Lower lobe of right lung (tissue), 2 donors: Measurements from ENCODE around the gene OXNAD1. TPM values are rescaled to one million over a fixed set of nuclear protein-coding genes. Genes with fewer than 3 reads are reported as not detected.

Source experiments
- ATAC-seq, 2 donors: fragments of 200-7000 bp; cut with Tn5 transposase; one replicate each; pipeline ENCODE4 v1.9.1; 2020 to 2022; ENCODE audit warnings: mild to moderate bottlenecking in 2 of 2, moderate library complexity in 2 of 2
- DNase-seq: peaks from one replicate; pipeline ENCODE4 v3.0.0-alpha.2; 2020
- H3K27ac ChIP-seq: fragments of 200-600 bp; one replicate; pipeline ENCODE4 v1.8.0; 2022
- H3K27me3 ChIP-seq: fragments of 200-600 bp; one replicate; pipeline ENCODE4 v1.8.0; 2022; ENCODE audit warnings: low read depth
- H3K36me3 ChIP-seq: fragments of 200-600 bp; one replicate; pipeline ENCODE4 v1.8.0; 2022; ENCODE audit warnings: mild to moderate bottlenecking
- H3K4me1 ChIP-seq: fragments of 200-600 bp; one replicate; pipeline ENCODE4 v1.8.0; 2022
- H3K4me3 ChIP-seq: fragments of 200-600 bp; one replicate; pipeline ENCODE4 v1.8.0; 2022; ENCODE audit warnings: mild to moderate bottlenecking
- H3K9me3 ChIP-seq: fragments of 200-600 bp; one replicate; pipeline ENCODE4 v1.8.0; 2022
- intact Hi-C: fragments of 100-400 bp; cut with DNase I; formaldehyde crosslinking; loops from one replicate; pipeline ENCODE4 v1.11.0; 2022
- total RNA-seq: library from RNA; stranded (reverse); fragmentation: NEBNext Ultra II Directional; extraction: Animal tissue kit (Norgen Biotek cat#: 25700); gene quantifications from one replicate; pipeline ENCODE4 v1.2.1, GENCODE V29; 2021
- TF ChIP-seq, protein P1 (sequence below): fragments of 200-600 bp; IDR thresholded peaks from one replicate; pipeline ENCODE4 v1.8.0; 2022; ENCODE audit warnings: antibody characterized with exemption, mild to moderate bottlenecking
- donor health status: DM: no; HTN: yes; CAD: no; lungs with severe emphysema.

The OXNAD1 gene
- total RNA-seq, 1 donor from 2014 or later = 13.1 TPM

DNA sequence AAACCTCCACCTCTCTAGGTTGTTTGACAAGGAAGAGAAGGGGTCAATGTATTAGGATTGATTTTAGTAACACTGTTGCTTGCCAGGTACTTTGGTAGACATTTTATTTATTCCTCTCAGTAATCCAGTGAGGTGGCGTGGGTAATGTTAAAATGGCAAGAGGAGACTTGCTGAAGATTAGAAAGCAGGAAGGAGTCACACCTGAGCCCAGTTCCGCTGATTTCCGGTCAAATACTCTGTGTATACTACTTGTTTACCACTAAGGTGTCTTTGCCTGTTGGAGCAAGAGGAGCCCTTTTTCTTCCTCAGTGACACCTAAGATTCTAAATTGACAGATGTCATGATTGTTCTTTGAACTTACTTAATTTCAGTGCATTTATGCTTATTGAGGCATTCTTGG, 1.7 kb downstream of the OXNAD1 start:
- Histone ChIP-seq H3K27ac (no peak overlapping the region), H3K9me3 (no peaks in the 10 kb centered on the region), H3K4me1 (peaks cover 51% of the 10 kb centered on the region), H3K36me3 (peaks cover 28% of the 10 kb centered on the region), H3K27me3 (no peaks in the 10 kb centered on the region), H3K4me3 (no peak overlapping the region)
- ATAC-seq (no peak), DNase-seq (no peak)
- intact Hi-C loops = loop anchor here (5.0 kb wide), 1 partner anchor 286 kb away; no protein-coding TSS in a partner anchor
- TF ChIP-seq, protein P1, sequence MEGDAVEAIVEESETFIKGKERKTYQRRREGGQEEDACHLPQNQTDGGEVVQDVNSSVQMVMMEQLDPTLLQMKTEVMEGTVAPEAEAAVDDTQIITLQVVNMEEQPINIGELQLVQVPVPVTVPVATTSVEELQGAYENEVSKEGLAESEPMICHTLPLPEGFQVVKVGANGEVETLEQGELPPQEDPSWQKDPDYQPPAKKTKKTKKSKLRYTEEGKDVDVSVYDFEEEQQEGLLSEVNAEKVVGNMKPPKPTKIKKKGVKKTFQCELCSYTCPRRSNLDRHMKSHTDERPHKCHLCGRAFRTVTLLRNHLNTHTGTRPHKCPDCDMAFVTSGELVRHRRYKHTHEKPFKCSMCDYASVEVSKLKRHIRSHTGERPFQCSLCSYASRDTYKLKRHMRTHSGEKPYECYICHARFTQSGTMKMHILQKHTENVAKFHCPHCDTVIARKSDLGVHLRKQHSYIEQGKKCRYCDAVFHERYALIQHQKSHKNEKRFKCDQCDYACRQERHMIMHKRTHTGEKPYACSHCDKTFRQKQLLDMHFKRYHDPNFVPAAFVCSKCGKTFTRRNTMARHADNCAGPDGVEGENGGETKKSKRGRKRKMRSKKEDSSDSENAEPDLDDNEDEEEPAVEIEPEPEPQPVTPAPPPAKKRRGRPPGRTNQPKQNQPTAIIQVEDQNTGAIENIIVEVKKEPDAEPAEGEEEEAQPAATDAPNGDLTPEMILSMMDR = no peak

GRCh38 chr3:16270855-16271254, 5.8 kb downstream of the OXNAD1 start:
- TF ChIP-seq, protein P1 = no peak
- Histone ChIP-seq H3K4me1 (peaks cover 25% of the 10 kb centered on the region), H3K27me3 (no peaks in the 10 kb centered on the region), H3K4me3 (no peak overlapping the region), H3K36me3 (peaks cover 55% of the 10 kb centered on the region), H3K9me3 (no peaks in the 10 kb centered on the region), H3K27ac (no peak overlapping the region)
- ATAC-seq = no peak
- intact Hi-C loops = no loop called here
- no peak for DNase-seq

DNA sequence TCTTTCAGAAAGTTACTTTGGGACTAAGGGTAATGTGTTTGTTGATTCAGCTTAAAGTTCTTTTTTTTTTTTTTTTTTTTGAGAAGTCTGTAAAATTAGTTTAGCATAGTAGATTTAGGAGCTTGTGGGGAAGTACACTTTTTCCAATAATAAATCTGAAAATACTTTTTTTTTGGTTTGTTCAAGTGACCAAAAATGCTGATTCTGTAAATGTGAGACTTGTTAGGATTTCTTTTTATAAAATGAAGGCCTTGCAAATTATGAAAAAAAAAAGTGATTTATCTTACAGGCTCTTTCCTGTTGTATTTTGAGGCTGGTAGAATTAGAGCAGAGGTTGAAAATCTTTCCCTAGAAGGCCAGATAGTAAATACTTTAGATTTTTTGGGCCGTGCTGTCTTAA, 7.6 kb downstream of the OXNAD1 start:
- Histone ChIP-seq H3K36me3 (peaks cover 59% of the 10 kb centered on the region), H3K27ac (no peak overlapping the region), H3K4me3 (no peak overlapping the region), H3K27me3 (no peaks in the 10 kb centered on the region), H3K9me3 (no peaks in the 10 kb centered on the region), H3K4me1 (peaks cover 11% of the 10 kb centered on the region)
- TF ChIP-seq, protein P1 = no peak
- no peak for ATAC-seq
- DNase-seq = no peak
- intact Hi-C loops = no loop called here

DNA sequence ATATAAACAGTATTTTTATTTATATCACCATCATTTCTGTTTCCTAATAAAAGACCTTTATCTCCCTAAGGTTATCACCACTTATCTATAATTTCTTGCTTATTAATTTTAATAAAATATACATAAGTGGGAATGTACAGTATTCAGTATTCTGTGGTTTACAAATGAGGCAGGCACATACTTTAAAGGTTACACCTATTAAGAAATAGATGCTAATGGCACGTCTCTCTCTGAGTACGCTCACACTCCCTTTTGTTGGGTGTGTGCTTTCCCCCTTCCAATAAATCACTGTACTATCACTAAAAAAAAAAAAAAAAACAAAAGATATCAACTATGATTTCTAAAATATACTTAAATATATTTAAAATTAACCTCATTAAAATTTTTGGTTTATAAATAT, 8.9 kb downstream of the OXNAD1 start:
- intact Hi-C loops = no loop called here
- TF ChIP-seq, protein P1 = no peak
- no peak for ATAC-seq
- peaks cover 59% of the 10 kb centered on the region for H3K36me3 ChIP-seq
- no peaks in the 10 kb centered on the region for H3K9me3 ChIP-seq
- DNase-seq = no peak
- no peak overlapping the region for H3K27ac ChIP-seq
- no peaks in the 10 kb centered on the region for H3K27me3 ChIP-seq
- H3K4me1 ChIP-seq = no peaks in the 10 kb centered on the region
- H3K4me3 ChIP-seq = no peak overlapping the region

DNA sequence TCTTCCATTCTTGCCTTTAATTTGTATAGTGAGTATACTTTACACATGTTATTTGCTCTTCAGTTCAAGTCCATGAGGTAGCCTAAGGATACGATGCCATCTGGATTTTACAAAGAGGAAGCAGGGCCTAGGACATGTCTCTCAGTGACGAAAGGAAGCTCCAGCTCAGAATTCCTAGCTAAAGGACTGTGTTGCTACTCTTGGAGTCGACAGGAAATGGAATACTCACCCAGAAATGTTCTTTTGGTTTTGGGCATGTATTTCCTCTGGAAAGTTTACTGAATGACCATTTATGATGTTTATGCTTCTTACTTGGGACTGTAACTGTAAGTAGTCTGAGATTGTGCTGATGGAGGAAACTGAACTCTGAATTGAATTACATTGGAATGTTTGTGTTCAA, 12.5 kb downstream of the OXNAD1 start:
- ATAC-seq (no peak), DNase-seq (no peak)
- no peaks in the 10 kb centered on the region for H3K27me3 ChIP-seq
- no peaks in the 10 kb centered on the region for H3K9me3 ChIP-seq
- intact Hi-C loops = no loop called here
- no peak overlapping the region for H3K4me3 ChIP-seq
- TF ChIP-seq, protein P1 = no peak
- H3K27ac ChIP-seq = no peak overlapping the region
- H3K36me3 ChIP-seq = peaks cover 29% of the 10 kb centered on the region
- no peaks in the 10 kb centered on the region for H3K4me1 ChIP-seq
